ENCODE results near the gene HOXC4.

The HOXC4 gene

GRCh38 chr12:54016051-54016450, 37.6 kb upstream of the HOXC4 start:
- DNase-seq: no peak

GRCh38 chr12:54016478-54016964, 37.1 kb upstream of the HOXC4 start:
- DNase-seq: no peak

GRCh38 chr12:54017027-54017788, 36.4 kb upstream of the HOXC4 start:
- DNase-seq: no peak

- peak; percentile 63 for DNase-seq
Measured at GRCh38 chr12:54017878-54018467, 35.7 kb upstream of the HOXC4 start.

- DNase-seq: no peak
Measured at GRCh38 chr12:54018468-54018984, 35.1 kb upstream of the HOXC4 start.

GRCh38 chr12:54019091-54019811, 34.4 kb upstream of the HOXC4 start:
- DNase-seq: no peak

GRCh38 chr12:54019924-54020590, 33.6 kb upstream of the HOXC4 start:
- DNase-seq: no peak

- DNase-seq: no peak
Measured at GRCh38 chr12:54020591-54021405, 32.8 kb upstream of the HOXC4 start.

- no peak for DNase-seq
Measured at GRCh38 chr12:54021432-54022013, 32.1 kb upstream of the HOXC4 start.

GRCh38 chr12:54022960-54023884, 30.4 kb upstream of the HOXC4 start:
- no peak for DNase-seq

- DNase-seq: no peak
Measured at GRCh38 chr12:54024127-54024526, 29.5 kb upstream of the HOXC4 start.

- DNase-seq: no peak
Measured at GRCh38 chr12:54024581-54025305, 28.9 kb upstream of the HOXC4 start.

GRCh38 chr12:54025499-54026405, 27.9 kb upstream of the HOXC4 start:
- no peak for DNase-seq

GRCh38 chr12:54026640-54027441, 26.8 kb upstream of the HOXC4 start:
- DNase-seq: no peak

- DNase-seq: no peak
Measured at GRCh38 chr12:54027442-54027786, 26.2 kb upstream of the HOXC4 start.

- DNase-seq: no peak
Measured at GRCh38 chr12:54028314-54029201, 25.1 kb upstream of the HOXC4 start, which contains the start of gene HOXC6. TSS of gene HOXC6 (plus strand) at chr12:54028440. CDS start at chr12:54028522, 82 bp downstream.
